ENCODE results near the gene PLA2G7.

DNA sequence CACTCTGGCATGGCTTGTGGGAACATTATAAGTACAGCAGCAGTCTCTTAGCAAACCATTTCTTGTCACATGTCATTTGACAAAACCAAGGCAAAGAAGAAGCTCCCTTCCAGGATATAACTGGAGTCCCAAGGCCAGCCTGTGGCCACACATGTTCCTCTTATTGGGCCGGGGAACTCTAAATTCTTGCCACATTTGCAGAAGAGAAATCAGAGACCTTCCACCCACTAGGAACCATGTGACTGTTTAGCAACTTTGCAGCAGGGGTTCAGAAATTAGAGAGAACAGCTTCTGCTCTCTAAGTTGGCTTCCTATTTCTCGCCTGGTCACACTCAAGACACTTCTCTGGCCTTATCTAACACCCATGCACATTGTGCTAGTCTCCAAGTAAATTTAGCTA, 37.6 kb upstream of the PLA2G7 start:
- TF ChIP-seq PATZ1 (tag by site-specific recombination; IDR thresholded peaks at IDR 0.05) = no peak
- TF ChIP-seq ZBTB49 (tag by site-specific recombination; IDR thresholded peaks at IDR 0.05; ENCODE audit: low read depth) = no peak
- no peak for TF ChIP-seq PBX3 (CRISPR knock-in tag; IDR thresholded peaks at IDR 0.05)
- TF ChIP-seq, protein P1, sequence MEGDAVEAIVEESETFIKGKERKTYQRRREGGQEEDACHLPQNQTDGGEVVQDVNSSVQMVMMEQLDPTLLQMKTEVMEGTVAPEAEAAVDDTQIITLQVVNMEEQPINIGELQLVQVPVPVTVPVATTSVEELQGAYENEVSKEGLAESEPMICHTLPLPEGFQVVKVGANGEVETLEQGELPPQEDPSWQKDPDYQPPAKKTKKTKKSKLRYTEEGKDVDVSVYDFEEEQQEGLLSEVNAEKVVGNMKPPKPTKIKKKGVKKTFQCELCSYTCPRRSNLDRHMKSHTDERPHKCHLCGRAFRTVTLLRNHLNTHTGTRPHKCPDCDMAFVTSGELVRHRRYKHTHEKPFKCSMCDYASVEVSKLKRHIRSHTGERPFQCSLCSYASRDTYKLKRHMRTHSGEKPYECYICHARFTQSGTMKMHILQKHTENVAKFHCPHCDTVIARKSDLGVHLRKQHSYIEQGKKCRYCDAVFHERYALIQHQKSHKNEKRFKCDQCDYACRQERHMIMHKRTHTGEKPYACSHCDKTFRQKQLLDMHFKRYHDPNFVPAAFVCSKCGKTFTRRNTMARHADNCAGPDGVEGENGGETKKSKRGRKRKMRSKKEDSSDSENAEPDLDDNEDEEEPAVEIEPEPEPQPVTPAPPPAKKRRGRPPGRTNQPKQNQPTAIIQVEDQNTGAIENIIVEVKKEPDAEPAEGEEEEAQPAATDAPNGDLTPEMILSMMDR (tag by site-specific recombination; IDR thresholded peaks at IDR 0.05) = no peak
- no peak for TF ChIP-seq ZNF561 (tag by site-specific recombination; IDR thresholded peaks at IDR 0.05; ENCODE audit: borderline replicate concordance)
